Prostate gland (tissue), 2 donors: ENCODE results near the gene MGLL.

Experiments used
- POLR2A ChIP-seq: fragments of 450-650 bp; IDR thresholded peaks from one replicate; pipeline ENCODE4 v1.6.1; 2016; ENCODE audit warnings: antibody characterized with exemption, mild to moderate bottlenecking
- TF ChIP-seq, protein P1 (sequence below), 4 experiments: fragments of 200-600 bp in 2 of 4; fragments of 450-650 bp in 2 of 4; sonication (generic) in 2 of 4; IDR thresholded peaks; 1 replicate in 3 of 4; 2 replicates in 1 of 4; pipeline ENCODE4 v1.5.1; 2016 to 2019; ENCODE audit warnings: antibody characterized with exemption in 4 of 4, mild to moderate bottlenecking in 2 of 4, moderate library complexity in 2 of 4

DNA sequence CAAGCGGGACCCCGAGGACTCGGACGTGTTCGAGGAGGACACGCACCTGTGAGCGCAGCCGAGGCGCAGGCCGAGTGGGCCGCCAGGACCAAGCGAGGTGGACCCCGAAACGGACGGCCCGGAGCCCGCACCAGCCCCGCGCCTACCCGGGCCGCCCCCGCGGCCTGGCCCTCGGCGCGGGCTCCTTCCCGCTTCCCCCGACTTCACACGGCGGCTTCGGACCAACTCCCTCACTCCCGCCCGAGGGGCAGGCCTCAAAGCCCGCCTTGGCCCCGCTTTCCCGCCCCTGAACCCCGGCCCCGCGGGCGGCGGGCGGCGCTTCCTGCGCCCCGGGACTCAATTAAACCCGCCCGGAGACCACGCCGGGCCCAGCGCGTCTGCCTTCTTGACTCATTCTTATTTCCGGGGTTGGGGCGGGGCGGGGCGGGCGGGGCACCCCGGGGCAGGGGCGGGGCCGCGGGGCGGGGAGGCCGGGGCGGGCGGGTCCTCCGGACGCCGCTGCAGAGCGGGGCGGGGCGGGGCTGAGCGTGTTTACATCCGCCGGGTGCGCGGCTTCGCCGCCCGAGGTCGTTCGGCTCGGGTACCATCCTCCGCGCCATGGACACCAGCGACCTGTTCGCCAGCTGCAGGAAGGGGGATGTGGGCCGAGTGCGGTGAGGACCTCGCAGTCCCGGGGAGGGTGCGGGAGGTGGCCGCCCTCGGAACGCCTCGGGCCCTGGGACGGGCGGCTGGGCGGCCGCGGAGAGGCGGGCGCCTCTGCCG lies 149.7 kb downstream of the MGLL start, which contains the start of gene ABTB1:
- TF ChIP-seq, protein P1, sequence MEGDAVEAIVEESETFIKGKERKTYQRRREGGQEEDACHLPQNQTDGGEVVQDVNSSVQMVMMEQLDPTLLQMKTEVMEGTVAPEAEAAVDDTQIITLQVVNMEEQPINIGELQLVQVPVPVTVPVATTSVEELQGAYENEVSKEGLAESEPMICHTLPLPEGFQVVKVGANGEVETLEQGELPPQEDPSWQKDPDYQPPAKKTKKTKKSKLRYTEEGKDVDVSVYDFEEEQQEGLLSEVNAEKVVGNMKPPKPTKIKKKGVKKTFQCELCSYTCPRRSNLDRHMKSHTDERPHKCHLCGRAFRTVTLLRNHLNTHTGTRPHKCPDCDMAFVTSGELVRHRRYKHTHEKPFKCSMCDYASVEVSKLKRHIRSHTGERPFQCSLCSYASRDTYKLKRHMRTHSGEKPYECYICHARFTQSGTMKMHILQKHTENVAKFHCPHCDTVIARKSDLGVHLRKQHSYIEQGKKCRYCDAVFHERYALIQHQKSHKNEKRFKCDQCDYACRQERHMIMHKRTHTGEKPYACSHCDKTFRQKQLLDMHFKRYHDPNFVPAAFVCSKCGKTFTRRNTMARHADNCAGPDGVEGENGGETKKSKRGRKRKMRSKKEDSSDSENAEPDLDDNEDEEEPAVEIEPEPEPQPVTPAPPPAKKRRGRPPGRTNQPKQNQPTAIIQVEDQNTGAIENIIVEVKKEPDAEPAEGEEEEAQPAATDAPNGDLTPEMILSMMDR (IDR thresholded peaks at IDR 0.05): no peak
- peak; percentile 74 for TF ChIP-seq POLR2A
